PC-3 (cell line): ENCODE measurements around the gene TAS2R13. TPM values are rescaled to one million over a fixed set of nuclear protein-coding genes. Genes with fewer than 3 reads are reported as not detected.

Source experiments
- ATAC-seq: fragments of 200-7000 bp; cut with Tn5 transposase; 2 replicates; pipeline ENCODE4 v1.9.1; 2020; ENCODE audit warnings: mild to moderate bottlenecking, moderate library complexity
- BruUV-seq: library from RNA; stranded (reverse); fragments of 400-500 nt; replicated peaks from 2 replicates; lab custom pipeline; 2021; lab: Mats Ljungman, UMichigan
- CTCF ChIA-PET: fragments of 300-600 bp; sonication (Branson Sonifier 250); formaldehyde crosslinking; loops from one replicate; lab custom pipeline; 2022; ENCODE audit warnings: antibody characterized with exemption; lab: Charles Lee
- POLR2A ChIA-PET: fragments of 300-600 bp; sonication (Branson Sonifier 250); formaldehyde crosslinking; loops from one replicate; lab custom pipeline; 2022; ENCODE audit warnings: antibody characterized with exemption; ENCODE audit not compliant: unreplicated experiment; lab: Charles Lee
- DNase-seq: peaks from one replicate; pipeline ENCODE4 v3.0.0-alpha.2; 2015
- H2AFZ ChIP-seq: fragments of 300-600 bp; sonication (generic); 2 replicates; pipeline ENCODE4 v1.6.0; 2016; ENCODE audit warnings: antibody characterized with exemption, low read length
- H3F3A ChIP-seq: fragments of 300-600 bp; sonication (generic); one replicate; pipeline ENCODE4 v1.6.0; 2017; ENCODE audit warnings: antibody characterized with exemption, low read length, control low read depth, mild to moderate bottlenecking; ENCODE audit not compliant: unreplicated experiment
- H3K27ac ChIP-seq: fragments of 300-600 bp; sonication (generic); 2 replicates; pipeline ENCODE4 v1.5.1; 2016; ENCODE audit warnings: mild to moderate bottlenecking, low read length
- H3K27me3 ChIP-seq: fragments of 300-600 bp; sonication (generic); 2 replicates; pipeline ENCODE4 v1.6.1; 2016; ENCODE audit warnings: low read length, mixed read lengths
- H3K36me3 ChIP-seq: fragments of 300-600 bp; sonication (generic); 2 replicates; pipeline ENCODE4 v1.6.1; 2016; ENCODE audit warnings: low read depth, mixed run types, low read length, mixed read lengths
- H3K4me1 ChIP-seq: fragments of 300-600 bp; sonication (generic); 2 replicates; pipeline ENCODE4 v1.5.1; 2016; ENCODE audit warnings: low read length; ENCODE audit not compliant: insufficient read depth
- H3K4me2 ChIP-seq: fragments of 300-600 bp; sonication (generic); 2 replicates; pipeline ENCODE4 v1.6.0; 2016; ENCODE audit warnings: low read length
- H3K4me3 ChIP-seq: fragments of 300-600 bp; sonication (generic); 2 replicates; pipeline ENCODE4 v1.5.1; 2016; ENCODE audit warnings: mild to moderate bottlenecking, low read length, mixed read lengths
- H3K79me2 ChIP-seq: fragments of 300-600 bp; sonication (generic); 2 replicates; pipeline ENCODE4 v1.6.1; 2017; ENCODE audit warnings: low read length, mixed read lengths
- H3K9ac ChIP-seq: fragments of 300-600 bp; sonication (generic); 2 replicates; pipeline ENCODE4 v1.6.0; 2016; ENCODE audit warnings: mild to moderate bottlenecking, low read length
- H3K9me2 ChIP-seq: fragments of 300-600 bp; sonication (generic); replicated peaks from 2 replicates; pipeline ENCODE4 v1.6.1; 2016; ENCODE audit warnings: mixed run types, low read length, mixed read lengths
- H3K9me3 ChIP-seq: fragments of 300-600 bp; sonication (generic); 2 replicates; pipeline ENCODE4 v1.6.1; 2016; ENCODE audit warnings: low read length, mixed read lengths
- H4K20me1 ChIP-seq: fragments of 300-600 bp; sonication (generic); 2 replicates; pipeline ENCODE4 v1.6.1; 2016; ENCODE audit warnings: low read length, mixed read lengths
- CTCF ChIP-seq: fragments of 300-600 bp; sonication (generic); conservative IDR thresholded peaks from 2 replicates; pipeline ENCODE4 v1.5.1; 2017; ENCODE audit warnings: antibody characterized with exemption, low read depth, mild to moderate bottlenecking, low read length
- EZH2 ChIP-seq: fragments of 300-600 bp; sonication (generic); IDR thresholded peaks from one replicate; pipeline ENCODE4 v1.6.1; 2017; ENCODE audit warnings: antibody characterized with exemption, mild to moderate bottlenecking, low read length; ENCODE audit not compliant: unreplicated experiment
- EZH2phosphoT487 ChIP-seq: fragments of 300-600 bp; sonication (generic); IDR thresholded peaks from 2 replicates; pipeline ENCODE4 v1.6.1; 2018; ENCODE audit warnings: mild to moderate bottlenecking, antibody characterized with exemption, low read length, borderline replicate concordance
- intact Hi-C: fragments of 100-400 bp; cut with micrococcal nuclease; formaldehyde crosslinking; loops from 2 replicates; pipeline ENCODE4 v1.9.0; 2023
- total RNA-seq: library from RNA; depleted of rRNA; stranded (reverse); fragments of >200 nt; gene quantifications from 2 replicates; pipeline ENCODE4 v1.2.3, GENCODE V29; 2014

The TAS2R13 gene
- total RNA-seq, 1 experiment from 2014 or later, result 0.11 TPM

- intact Hi-C loops, result no loop called here
- H3K4me3 ChIP-seq, result no peak overlapping the region
- ChIA-PET CTCF (no interaction called here), POLR2A (no interaction called here)
- no peak overlapping the region for H2AFZ ChIP-seq
- H3K27ac ChIP-seq, result no peak overlapping the region
- no peak overlapping the region for H3K4me2 ChIP-seq
- H3K9me3 ChIP-seq, result no peaks in the 10 kb centered on the region; the same call in 1 of the 2 replicates
- H4K20me1 ChIP-seq, result no peaks in the 10 kb centered on the region
- TF ChIP-seq EZH2phosphoT487 (no peak), EZH2 (no peak), CTCF (no peak)
- no peaks in the 10 kb centered on the region for H3K27me3 ChIP-seq
- H3K4me1 ChIP-seq, result peaks cover 11% of the 10 kb centered on the region
- H3K79me2 ChIP-seq, result no peaks in the 10 kb centered on the region
- no peaks in the 10 kb centered on the region for H3K36me3 ChIP-seq
- DNase-seq (no peak), ATAC-seq (no peak)
- BruUV-seq, result no TSS peak
- H3K9ac ChIP-seq, result no peak overlapping the region
- H3K9me2 ChIP-seq, result no peaks in the 10 kb centered on the region
- H3F3A ChIP-seq, result no peaks in the 10 kb centered on the region
These were observed 32.0 kb upstream of the TAS2R13 start for GRCh38 chr12:10941369-10941768.

GRCh38 chr12:10940389-10940788 lies 31.0 kb upstream of the TAS2R13 start:
- H4K20me1 ChIP-seq, result no peaks in the 10 kb centered on the region
- DNase-seq, result peak; percentile 43
- no peaks in the 10 kb centered on the region for H3K9me2 ChIP-seq
- BruUV-seq, result no TSS peak
- no peaks in the 10 kb centered on the region for H3K27me3 ChIP-seq
- intact Hi-C loops, result no loop called here
- no peak overlapping the region for H2AFZ ChIP-seq
- ChIA-PET CTCF (no interaction called here), POLR2A (interaction anchor here (0.6 kb wide), 1 partner anchor 638 kb away, joined by 3 read pairs; no protein-coding TSS in a partner anchor)
- TF ChIP-seq CTCF, result no peak
- TF ChIP-seq EZH2, result no peak
- TF ChIP-seq EZH2phosphoT487, result no peak
- H3K9ac ChIP-seq, result no peak overlapping the region
- ATAC-seq, result no peak
- no peaks in the 10 kb centered on the region for H3F3A ChIP-seq
- no peaks in the 10 kb centered on the region for H3K36me3 ChIP-seq
- H3K79me2 ChIP-seq, result no peaks in the 10 kb centered on the region
- H3K4me3 ChIP-seq, result no peak overlapping the region
- no peak overlapping the region for H3K4me2 ChIP-seq
- H3K9me3 ChIP-seq, result no peaks in the 10 kb centered on the region; the same call in 1 of the 2 replicates
- no peak overlapping the region for H3K27ac ChIP-seq
- peaks cover 11% of the 10 kb centered on the region for H3K4me1 ChIP-seq

GRCh38 chr12:10939163-10939562 lies 29.8 kb upstream of the TAS2R13 start, which contains the start of gene TAS2R14:
Gene TAS2R14, minus strand, starts transcription at chr12:10939263. Its CDS starts 56 bp downstream, at chr12:10939207.
- ChIA-PET CTCF (no interaction called here), POLR2A (no interaction called here)
- intact Hi-C loops, result no loop called here
- no peak within 1 kb of the TSS for H3K4me2 ChIP-seq
- H3K9ac ChIP-seq, result no peak within 1 kb of the TSS
- H2AFZ ChIP-seq, result no peak within 1 kb of the TSS
- no peak within 1 kb of the TSS for H3K4me3 ChIP-seq
- ATAC-seq, result no peak
- DNase-seq, result no peak
- H3K79me2 ChIP-seq, result no peaks in the 10 kb centered on the region
- peaks cover 11% of the 10 kb centered on the region for H3K4me1 ChIP-seq
- H3F3A ChIP-seq, result no peaks in the 10 kb centered on the region
- BruUV-seq, result no TSS peak
- H3K36me3 ChIP-seq, result no peaks in the 10 kb centered on the region
- H3K9me2 ChIP-seq, result no peaks in the 10 kb centered on the region
- H3K9me3 ChIP-seq, result no peaks in the 10 kb centered on the region; the same call in 1 of the 2 replicates
- H3K27me3 ChIP-seq, result no peaks in the 10 kb centered on the region
- no peaks in the 10 kb centered on the region for H4K20me1 ChIP-seq
- no peak for TF ChIP-seq EZH2
- TF ChIP-seq CTCF, result no peak
- TF ChIP-seq EZH2phosphoT487, result no peak
- H3K27ac ChIP-seq, result no peak within 1 kb of the TSS
